Stimulated activated naive CD4-positive, alpha-beta T cell (primary cell): Measurements from ENCODE around the gene SPG7.
"Not testable (repeated sequence)": the region's sequence is repeated elsewhere in the genome, so short reads cannot be mapped to it uniquely, and the experiment has no call there.

Experiments used
- DNase-seq, 6 experiments: peaks; one replicate each; lab custom pipeline; 2025; lab: John Stamatoyannopoulos, UW

SPG7 gene

GRCh38 chr16:89581045-89581695, 73.0 kb downstream of the SPG7 start:
- DNase-seq, result no peak

GRCh38 chr16:89581861-89582563, 73.8 kb downstream of the SPG7 start:
- DNase-seq, result no peak

GRCh38 chr16:89582614-89583196, 74.5 kb downstream of the SPG7 start:
- DNase-seq, result no peak

- no peak for DNase-seq
Measured at GRCh38 chr16:89583197-89583894, 75.1 kb downstream of the SPG7 start.

- no peak for DNase-seq
Measured at GRCh38 chr16:89583895-89584644, 75.9 kb downstream of the SPG7 start.

GRCh38 chr16:89584768-89585549, 76.8 kb downstream of the SPG7 start:
- DNase-seq, result no peak

GRCh38 chr16:89586218-89586617, 78.0 kb downstream of the SPG7 start:
- DNase-seq, result no peak

GRCh38 chr16:89586853-89587252, 78.7 kb downstream of the SPG7 start:
- DNase-seq, result peak in 2 of 6 experiments; percentile 24 to 29

- not testable (repeated sequence) for DNase-seq
Measured at GRCh38 chr16:89587676-89588075, 79.5 kb downstream of the SPG7 start.

GRCh38 chr16:89588413-89589109, 80.4 kb downstream of the SPG7 start:
- DNase-seq, result no peak

GRCh38 chr16:89589241-89589926, 81.2 kb downstream of the SPG7 start:
- DNase-seq, result no peak

- peak in 3 of 6 experiments; percentile 44 to 51 (median 49) for DNase-seq
Measured at GRCh38 chr16:89593841-89594240, 85.6 kb downstream of the SPG7 start.

GRCh38 chr16:89595330-89596060, 87.3 kb downstream of the SPG7 start:
- no peak for DNase-seq

- no peak for DNase-seq
Measured at GRCh38 chr16:89596061-89596689, 88.0 kb downstream of the SPG7 start.

- no peak for DNase-seq
Measured at GRCh38 chr16:89596957-89597649, 88.9 kb downstream of the SPG7 start.

GRCh38 chr16:89598199-89598598, 90.0 kb downstream of the SPG7 start:
- DNase-seq, result no peak

GRCh38 chr16:89599451-89599858, 91.3 kb downstream of the SPG7 start:
- no peak for DNase-seq

GRCh38 chr16:89599902-89600301, 91.7 kb downstream of the SPG7 start:
- DNase-seq, result no peak
